ENCODE results near the gene IDH2.
"Not testable (repeated sequence)": the region's sequence is repeated elsewhere in the genome, so short reads cannot be mapped to it uniquely, and the experiment has no call there.

Gene IDH2

DNA sequence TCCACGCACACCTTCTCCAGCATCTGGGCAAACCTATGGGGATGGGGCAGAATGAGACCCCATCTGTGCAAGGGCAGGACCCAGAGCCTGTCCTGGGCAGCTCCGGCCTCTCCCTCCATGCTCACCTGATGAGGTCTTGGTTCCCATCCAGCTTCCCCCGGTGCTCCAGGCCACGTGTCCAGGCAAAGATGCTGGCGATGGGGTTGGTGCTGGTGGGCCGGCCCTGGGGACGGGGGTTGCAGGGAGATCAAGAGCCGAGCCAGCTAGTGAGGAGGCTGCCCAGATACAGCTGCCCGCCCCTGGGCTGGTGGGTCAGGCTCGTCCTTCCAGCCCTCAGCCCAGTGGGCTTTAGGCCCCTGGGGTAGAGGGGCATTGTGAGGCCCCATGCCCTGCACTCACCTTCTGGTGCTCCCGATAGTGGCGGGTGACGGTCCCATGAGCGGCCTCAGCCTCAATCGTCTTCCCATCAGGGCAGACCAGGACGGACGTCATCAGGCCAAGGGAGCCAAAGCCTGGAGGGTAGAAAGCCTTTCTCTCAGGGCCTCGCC, 17.3 kb downstream of the IDH2 start:
- DNase-seq (ENCODE audit: low read depth in 2 of 2), result no peak

- no peak for DNase-seq (ENCODE audit: low read depth in 2 of 2)
These were observed 18.2 kb downstream of the IDH2 start for GRCh38 chr15:90083954-90084607.

GRCh38 chr15:90083419-90083818, 18.8 kb downstream of the IDH2 start:
- DNase-seq (ENCODE audit: low read depth in 2 of 2), result no peak

- no peak for DNase-seq (ENCODE audit: low read depth in 2 of 2)
These were observed 20.0 kb downstream of the IDH2 start for GRCh38 chr15:90082140-90082715.

GRCh38 chr15:90080818-90081393, 21.4 kb downstream of the IDH2 start:
- no peak for DNase-seq (ENCODE audit: low read depth in 2 of 2)

GRCh38 chr15:90080458-90080755, 21.9 kb downstream of the IDH2 start:
- DNase-seq (ENCODE audit: low read depth in 2 of 2), result no peak

GRCh38 chr15:90079619-90080457, 22.4 kb downstream of the IDH2 start:
- DNase-seq (ENCODE audit: low read depth in 2 of 2), result no peak

- no peak for DNase-seq (ENCODE audit: low read depth in 2 of 2)
These were observed 23.3 kb downstream of the IDH2 start for GRCh38 chr15:90078965-90079364.

- DNase-seq (ENCODE audit: low read depth in 2 of 2), result no peak
These were observed 25.6 kb downstream of the IDH2 start for GRCh38 chr15:90076716-90077115.

GRCh38 chr15:90075420-90076289, 26.6 kb downstream of the IDH2 start:
- DNase-seq (ENCODE audit: low read depth in 2 of 2), result no peak

DNA sequence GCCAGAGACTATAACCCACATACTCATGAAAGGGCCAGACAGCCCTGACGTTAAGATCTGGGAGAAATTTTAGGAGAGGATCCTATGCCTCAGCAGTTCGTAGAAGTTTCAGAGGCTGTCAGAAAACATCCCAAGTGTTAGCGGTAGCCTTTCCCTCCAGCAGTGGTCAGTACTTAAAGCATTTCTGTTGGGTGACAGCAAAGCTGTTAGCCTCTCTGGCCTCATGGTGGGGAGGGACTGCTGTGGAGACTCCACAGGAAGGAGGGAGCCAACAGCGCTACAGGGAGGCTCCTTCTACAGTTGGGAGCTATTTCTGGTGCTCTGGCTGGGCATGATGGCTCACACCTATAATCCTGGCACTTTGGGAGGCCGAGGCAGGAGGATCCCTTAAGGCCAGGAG, 27.4 kb downstream of the IDH2 start:
- no peak for DNase-seq (ENCODE audit: low read depth in 2 of 2)

DNA sequence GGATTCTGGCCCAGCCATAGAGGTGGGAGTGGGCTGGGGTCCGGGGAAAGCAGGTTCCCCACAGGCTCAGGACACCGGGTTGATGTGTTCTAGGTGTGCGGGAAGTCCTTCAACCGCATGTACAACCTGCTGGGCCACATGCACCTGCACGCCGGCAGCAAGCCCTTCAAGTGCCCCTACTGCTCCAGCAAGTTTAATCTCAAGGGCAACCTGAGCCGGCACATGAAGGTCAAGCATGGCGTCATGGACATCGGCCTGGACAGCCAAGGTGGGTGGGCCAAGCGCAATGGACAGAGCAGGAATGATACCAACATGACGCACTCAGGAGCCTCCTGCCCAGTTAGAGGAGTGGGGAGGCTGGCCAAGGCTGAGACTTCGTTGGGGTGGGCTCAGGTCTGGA, 28.2 kb downstream of the IDH2 start:
- DNase-seq (ENCODE audit: low read depth in 2 of 2), result no peak

DNA sequence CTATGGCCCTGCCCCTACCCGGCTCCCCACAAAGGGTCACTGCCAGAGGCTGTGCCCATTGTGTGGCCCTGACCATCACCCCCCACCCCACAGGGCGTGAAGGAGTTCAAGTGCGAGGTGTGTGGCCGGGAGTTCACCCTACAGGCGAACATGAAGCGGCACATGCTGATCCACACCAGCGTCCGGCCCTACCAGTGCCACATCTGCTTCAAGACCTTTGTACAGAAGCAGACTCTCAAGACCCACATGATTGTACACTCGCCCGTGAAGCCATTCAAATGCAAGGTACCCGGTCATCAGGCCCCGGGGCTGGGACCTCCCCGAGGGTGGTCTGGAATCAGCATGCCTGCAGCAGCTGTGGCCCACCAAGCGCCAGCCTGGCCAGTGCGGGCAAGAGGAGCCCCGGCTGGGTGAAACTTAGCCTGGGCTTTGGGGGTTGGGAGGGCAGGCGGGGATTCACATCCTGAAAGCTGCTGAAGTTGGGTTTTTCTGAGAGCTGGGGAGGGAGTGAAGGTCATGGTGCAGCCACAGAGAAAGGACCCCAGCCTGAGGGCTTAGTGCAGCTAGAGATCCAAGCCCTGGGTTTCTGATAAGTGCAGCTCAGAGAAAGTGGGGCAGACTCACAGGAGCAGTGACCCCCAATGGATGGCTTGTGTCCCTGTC, 29.2 kb downstream of the IDH2 start:
- no peak for DNase-seq (ENCODE audit: low read depth in 2 of 2)

- DNase-seq (ENCODE audit: low read depth in 2 of 2), result peak; percentile 65 to 69
These were observed 31.0 kb downstream of the IDH2 start for GRCh38 chr15:90071220-90071807.

GRCh38 chr15:90070623-90071022, 31.6 kb downstream of the IDH2 start:
- not testable (repeated sequence) for DNase-seq (ENCODE audit: low read depth in 2 of 2)

DNA sequence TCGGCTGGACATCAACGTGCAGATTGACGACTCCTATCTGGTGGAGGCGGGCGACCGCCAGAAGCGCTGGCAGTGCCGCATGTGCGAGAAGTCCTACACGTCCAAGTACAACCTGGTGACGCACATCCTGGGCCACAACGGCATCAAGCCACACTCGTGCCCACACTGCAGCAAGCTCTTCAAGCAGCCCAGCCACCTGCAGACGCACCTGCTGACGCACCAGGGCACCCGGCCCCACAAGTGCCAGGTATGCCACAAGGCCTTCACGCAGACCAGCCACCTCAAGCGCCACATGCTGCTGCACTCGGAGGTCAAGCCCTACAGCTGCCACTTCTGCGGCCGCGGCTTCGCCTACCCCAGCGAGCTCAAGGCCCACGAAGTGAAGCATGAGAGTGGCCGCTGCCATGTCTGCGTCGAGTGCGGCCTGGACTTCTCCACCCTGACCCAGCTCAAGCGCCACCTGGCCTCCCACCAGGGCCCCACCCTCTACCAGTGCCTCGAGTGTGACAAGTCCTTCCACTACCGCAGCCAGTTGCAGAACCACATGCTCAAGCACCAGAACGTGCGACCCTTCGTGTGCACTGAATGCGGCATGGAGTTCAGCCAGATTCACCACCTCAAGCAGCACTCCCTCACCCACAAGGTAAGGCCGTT, 34.2 kb downstream of the IDH2 start:
- DNase-seq (ENCODE audit: low read depth in 2 of 2), result no peak

DNA sequence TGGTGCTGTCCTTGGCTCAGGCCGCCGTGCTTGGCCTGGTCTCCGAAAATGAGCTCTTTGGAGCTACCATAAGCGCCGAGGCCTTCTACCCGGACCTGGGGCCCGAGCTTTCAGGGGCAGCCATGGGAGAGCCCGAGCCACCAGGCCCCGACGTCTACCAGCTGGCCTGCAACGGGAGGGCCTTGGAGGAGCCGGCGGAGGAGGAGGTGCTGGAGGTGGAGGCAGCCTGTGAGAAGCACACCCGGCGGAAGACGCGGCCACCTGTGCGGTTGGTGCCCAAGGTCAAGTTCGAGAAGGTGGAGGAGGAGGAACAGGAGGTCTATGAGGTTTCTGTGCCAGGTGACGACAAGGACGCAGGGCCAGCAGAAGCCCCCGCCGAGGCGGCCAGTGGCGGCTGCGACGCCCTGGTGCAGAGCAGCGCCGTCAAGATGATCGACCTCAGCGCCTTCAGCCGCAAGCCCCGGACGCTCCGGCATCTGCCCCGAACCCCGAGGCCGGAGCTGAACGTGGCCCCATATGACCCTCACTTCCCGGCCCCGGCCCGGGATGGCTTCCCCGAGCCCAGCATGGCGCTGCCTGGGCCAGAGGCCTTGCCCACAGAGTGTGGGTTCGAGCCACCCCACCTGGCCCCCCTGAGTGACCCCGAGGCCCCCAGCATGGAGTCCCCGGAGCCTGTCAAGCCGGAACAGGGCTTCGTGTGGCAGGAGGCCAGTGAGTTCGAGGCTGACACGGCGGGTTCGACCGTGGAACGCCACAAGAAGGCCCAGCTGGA, 34.9 kb downstream of the IDH2 start:
- no peak for DNase-seq (ENCODE audit: low read depth in 2 of 2)

GRCh38 chr15:90065682-90066049, 36.6 kb downstream of the IDH2 start:
- DNase-seq (ENCODE audit: low read depth in 2 of 2), result no peak

DNA sequence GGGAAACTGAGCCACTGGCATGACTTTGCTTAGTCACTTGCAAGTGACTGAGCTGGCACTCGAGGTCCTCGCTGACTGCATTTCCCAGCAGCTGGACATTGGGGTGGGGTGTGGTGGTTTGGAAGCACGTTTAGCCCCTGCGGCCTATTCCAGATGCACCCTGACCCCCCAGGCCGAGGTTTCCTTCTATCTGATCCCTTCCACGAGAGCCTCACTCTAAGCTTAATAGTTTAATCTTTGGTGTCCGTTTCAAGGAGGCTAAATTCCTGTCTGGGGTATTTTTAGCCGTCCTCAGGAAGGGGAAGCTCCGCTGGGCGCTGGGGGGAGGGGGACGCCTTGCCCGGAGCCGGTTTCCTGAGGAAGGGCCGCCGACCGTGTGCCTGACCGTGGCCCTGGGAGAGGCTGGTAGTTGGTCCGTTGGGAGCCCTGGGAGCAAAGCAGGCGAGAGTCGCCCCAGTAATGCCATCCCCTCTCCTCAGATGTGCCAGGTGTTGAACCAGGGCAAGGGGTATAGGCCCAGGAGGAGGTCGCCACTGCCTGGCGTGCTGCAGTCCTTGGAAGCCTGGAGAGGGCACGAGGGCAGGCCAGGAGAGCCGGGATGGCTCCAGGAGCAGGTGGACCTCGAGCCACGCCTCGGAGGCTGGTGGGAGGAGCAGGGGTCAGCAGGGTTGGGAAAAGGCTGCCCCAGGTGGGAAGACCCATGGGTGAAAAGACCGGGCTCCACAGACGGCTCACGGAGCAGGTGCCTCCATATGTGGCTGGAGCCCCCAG, 37.2 kb downstream of the IDH2 start:
- no peak for DNase-seq (ENCODE audit: low read depth in 2 of 2)
